LHCN-M2 (cell line): ENCODE measurements around the gene ZNF469. TPM values are rescaled to one million over a fixed set of nuclear protein-coding genes. Genes with fewer than 3 reads are reported as not detected.

Experiments
- DNase-seq: peaks from one replicate; pipeline ENCODE4 v3.0.0-alpha.2; 2012; ENCODE audit warnings: low read depth
- total RNA-seq: library from RNA; depleted of rRNA; stranded (reverse); fragments of >200 nt; gene quantifications from 2 replicates; pipeline ENCODE4 v1.2.3, GENCODE V29; 2014

The ZNF469 gene
- total RNA-seq, 1 experiment from 2014 or later, result 0.46 TPM

DNA sequence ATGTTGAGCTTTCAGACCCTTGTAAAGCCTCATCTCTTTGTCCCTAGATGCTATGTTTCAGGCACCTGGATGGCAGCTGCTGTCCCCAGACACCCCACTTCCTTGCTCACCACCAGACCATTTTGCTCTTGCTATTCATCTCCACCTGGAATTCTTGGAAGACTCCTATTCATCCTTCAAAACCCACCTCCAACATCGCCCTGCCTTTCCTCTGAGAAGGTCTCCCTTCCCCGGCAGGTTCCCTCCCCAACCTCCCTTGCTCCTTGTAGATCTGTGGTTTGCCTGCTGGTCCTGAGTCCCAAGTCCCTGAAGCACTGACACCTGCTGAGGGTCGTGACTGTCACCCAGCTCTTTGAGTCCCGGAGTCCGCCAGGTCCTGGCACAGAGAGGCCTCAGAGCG lies 9.9 kb downstream of the ZNF469 start:
- DNase-seq, result no peak

- DNase-seq, result peak; percentile 66
Measured at GRCh38 chr16:88393034-88393433, 10.3 kb downstream of the ZNF469 start.

DNA sequence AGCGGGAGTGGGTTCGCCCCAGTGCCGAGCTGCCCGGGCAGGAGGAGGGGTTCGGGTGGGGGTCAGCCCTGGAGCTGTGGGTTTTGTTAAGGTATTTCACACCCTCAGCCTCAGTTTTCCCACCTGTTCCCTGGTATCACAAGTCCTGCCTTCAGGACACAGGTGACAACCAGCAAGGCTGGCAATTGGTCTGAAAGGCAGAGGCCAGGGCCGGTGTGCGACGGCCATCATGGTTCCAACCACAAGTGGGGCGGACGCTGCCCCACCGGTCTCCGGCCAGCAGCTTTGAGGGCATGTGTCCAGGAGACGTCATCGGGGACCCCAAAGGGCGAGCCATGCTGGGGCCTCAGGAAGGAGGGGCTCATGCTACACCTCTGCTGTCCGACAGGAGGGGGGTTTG lies 10.8 kb downstream of the ZNF469 start:
- no peak for DNase-seq

DNA sequence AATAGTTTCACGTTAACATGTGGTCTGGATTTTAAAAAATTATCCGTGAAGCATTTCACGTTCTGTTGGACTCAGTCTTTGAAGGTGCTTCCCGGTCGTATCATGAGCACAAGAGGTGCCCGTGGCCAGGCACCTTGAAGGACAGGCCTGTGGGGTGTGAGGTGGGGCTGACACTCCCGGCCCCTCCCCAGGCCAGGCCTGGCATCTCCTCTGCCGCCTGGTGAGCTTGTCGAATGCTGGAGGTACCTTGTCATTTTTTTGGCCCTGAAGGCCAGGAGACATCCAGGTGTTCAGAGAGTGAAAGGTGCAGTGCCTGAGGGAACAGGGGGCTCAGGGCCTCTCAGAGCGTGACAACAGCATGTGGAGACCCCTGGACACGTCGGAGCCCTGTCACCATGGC lies 11.7 kb downstream of the ZNF469 start:
- DNase-seq, result no peak

DNA sequence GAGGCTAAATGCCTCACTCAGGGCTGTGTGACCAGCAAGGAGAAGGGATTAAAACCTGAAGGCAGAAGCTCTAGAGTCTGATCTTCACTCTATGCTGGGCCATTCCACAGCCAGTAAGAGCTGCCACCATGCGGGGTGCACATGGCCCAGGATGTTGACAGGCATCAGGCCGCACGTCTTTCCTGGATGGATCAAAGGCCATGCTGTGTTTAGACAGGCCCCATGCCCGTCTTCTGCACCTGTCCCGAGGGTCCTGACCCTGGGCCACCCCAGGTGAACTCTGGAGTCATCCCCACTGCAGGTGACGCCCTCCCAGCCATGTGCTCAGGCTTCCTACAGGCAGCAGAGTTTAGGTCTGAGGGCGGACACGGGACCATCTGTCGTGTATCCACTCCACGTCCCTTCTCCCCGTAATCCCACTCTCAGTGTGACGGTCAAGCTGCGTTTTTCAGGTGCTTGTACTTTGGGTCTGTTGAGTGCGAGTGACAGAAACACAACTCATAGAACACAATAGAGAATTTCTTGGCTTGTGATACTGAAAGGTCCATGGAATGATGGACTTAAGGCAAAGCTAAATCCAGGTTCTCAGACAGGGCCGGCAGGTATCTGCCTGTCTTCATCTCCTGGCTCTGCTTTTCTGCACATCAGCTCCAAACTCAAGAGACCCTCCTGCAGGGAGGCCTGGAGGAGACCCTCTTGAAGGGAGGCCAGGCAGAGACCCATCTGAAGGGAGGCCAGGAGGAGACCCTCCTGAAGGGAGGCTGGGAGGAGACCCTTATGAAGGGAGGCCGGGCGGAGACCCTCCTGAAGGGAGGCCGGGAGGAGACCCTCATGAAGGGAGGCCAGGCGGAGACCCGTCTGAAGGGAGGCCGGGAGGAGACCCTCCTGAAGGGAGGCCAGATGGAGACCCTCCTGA lies 13.2 kb downstream of the ZNF469 start:
- no peak for DNase-seq

DNA sequence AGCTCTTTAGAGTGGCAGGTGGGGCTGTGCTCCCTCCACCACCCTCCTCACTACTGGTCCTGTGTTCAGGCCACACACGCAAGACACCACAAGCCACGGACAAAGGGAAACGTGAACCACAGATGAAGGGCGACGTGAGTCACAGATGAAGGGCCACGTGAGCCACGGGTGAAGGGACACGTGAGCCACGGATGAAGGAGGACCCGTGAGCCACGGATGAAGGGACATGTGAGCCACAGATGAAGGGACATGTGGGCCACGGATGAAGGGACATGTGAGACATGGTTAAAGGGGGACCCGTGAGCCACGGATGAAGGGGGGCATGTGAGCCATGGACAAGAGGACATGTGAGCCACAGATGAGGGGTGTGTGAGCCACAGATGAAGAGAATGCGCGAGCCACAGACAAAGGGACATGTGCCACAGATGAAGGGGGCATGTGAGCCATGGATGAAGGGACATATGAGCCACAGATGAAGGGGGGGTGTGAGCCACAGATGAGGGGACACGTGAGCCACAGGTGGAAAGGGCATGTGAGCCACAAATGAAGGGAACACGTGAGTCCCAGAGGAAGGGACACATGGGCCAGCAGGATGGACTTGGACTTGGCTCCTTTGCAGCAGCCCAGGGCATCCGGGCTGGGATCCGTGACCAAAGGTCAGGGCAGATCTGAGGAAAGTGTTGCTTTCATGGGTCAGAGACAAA lies 15.6 kb downstream of the ZNF469 start:
- DNase-seq, result no peak

- DNase-seq, result no peak
Measured at GRCh38 chr16:88398874-88399178, 16.1 kb downstream of the ZNF469 start.

DNA sequence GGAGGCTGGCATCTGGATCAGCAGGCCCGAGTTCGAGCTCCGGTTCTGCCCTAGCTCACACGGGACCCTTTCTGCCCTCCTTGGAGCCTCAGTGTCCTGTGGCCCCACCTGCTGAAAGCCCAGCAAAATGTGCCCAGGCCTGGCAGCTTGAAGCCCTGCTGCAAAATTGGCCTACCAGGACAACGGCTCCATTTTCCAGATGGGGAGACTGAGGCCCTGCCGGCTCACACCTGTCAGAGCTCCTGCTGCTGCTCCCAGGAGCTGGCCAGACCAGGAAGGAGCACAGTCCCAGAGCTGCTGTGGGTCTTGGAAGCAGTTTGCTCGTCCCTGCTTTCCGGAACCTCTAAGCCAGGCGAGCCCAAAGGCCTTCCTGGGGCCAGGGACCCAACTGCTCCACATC lies 17.4 kb downstream of the ZNF469 start:
- no peak for DNase-seq

- DNase-seq, result no peak
Measured at GRCh38 chr16:88401604-88402246, 19.0 kb downstream of the ZNF469 start.

- DNase-seq, result no peak
Measured at GRCh38 chr16:88402551-88403240, 19.9 kb downstream of the ZNF469 start.

DNA sequence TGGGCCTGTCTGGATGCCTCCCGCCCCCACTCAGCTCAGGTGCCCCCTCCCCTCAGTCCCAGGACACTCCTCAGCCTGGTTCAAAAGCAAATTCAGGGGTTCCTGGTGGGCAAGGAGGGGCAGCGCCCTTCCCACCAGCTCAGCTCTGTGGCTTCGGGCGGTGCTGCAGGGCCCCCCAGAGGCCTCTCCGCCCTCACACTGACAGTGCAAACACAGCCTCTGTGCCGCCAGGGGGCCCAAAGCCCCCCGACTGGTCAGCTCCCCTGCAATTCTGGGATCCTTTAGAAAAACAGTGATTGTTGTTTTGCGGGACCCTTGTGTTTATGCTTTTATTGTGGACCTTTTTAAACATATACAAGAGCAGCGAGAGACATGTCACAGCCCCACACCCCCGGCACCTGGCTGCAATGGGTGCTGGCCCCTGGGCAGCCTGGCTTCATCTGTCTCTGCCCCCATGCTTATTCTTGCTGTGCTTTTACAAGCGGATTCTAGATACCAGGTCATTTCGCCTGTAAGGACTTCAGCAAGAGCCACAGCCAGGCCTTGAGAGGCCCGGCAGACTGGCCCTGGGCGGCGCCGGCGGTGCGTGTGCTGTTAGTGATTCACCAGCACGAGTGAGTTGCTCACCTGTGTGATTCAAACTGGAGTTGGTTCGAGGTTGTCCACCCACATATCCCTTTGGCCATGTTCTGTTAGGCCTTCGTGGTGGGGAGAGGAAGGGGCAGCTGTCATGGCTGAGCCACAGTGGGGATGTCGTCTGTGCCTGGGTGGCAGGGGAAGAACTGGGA lies 21.2 kb downstream of the ZNF469 start:
- DNase-seq, result no peak

DNA sequence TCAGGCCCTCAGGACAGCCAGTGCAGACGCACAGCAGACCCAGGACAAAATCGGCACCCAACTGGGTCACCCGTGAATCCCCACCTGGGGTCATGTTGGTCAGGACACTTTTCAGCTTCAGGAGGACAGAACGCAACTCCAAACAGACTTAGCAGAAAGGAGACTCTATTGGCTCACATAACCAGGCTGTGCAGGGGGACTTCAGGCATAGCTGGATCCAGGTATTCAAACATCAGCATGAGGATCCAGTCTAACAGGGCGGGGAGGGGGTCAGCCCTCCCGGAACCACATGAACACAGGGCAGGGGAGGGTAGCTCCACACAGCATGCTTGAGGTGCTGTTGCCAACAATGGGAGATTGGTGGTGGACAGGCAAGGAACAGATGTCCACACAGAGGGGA lies 22.0 kb downstream of the ZNF469 start:
- DNase-seq, result no peak

DNA sequence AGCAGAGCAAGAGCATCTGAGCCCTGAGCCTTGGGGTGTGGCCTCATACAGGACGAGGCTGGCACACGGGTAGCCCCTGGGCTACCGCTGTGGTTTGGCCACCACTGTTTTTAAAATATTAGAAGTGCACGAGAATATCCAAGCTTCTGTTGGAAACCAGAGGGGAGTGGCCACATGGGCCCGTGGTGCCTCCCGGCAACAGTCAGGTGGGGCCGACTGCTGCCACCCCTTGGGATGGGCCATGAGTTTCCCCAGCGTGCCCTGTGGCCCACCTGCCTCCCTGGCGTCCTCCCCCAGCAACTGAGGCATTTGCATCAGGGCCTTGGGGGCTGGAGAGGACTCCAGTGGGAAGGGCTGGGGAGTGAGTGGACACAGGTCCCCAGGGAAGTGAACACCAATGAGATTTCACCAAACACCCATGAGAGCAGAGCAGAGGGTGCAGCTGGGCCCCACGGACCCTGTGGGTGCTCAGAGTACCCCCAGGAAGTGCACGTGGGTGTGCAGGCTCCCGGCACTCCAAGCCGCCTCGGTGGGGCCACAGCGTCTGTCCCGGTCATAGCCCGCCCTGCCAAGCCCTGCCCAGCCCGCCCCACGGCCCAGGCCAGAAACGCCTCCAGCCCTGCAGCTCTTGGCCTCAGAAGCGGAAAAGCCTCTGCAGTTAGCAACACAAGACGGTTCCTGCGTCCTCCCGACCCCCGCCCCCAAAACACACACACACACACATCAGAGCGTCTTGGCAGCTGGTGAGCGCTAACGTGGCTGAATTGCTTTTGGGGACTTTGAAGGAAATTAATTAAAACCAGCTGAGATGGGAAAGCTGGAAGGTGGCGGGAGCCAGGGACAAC lies 22.7 kb downstream of the ZNF469 start:
- DNase-seq, result no peak

GRCh38 chr16:88406096-88407041 lies 23.6 kb downstream of the ZNF469 start:
- no peak for DNase-seq

DNA sequence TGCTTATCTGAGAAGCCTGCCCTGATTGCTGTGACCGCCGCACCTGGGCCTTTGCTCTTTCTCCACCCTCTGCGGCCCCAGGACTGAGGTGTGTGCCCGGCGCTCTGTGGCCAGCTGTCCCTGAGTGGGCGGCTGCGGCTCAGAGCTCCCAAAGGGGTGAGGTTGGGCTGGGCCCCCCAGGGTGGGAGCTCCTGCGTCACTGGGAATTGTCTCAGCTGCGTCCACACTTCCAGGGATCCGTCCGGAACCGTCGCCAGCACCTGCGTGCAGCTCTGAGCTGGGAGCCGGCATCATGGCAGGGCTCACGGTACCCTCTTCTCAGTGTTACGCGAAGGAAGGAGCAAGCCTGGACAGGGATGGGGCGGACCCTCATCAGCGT lies 24.3 kb downstream of the ZNF469 start:
- no peak for DNase-seq

GRCh38 chr16:88407807-88408206 lies 25.0 kb downstream of the ZNF469 start:
- DNase-seq, result no peak

GRCh38 chr16:88408561-88409142 lies 25.9 kb downstream of the ZNF469 start:
- no peak for DNase-seq

DNA sequence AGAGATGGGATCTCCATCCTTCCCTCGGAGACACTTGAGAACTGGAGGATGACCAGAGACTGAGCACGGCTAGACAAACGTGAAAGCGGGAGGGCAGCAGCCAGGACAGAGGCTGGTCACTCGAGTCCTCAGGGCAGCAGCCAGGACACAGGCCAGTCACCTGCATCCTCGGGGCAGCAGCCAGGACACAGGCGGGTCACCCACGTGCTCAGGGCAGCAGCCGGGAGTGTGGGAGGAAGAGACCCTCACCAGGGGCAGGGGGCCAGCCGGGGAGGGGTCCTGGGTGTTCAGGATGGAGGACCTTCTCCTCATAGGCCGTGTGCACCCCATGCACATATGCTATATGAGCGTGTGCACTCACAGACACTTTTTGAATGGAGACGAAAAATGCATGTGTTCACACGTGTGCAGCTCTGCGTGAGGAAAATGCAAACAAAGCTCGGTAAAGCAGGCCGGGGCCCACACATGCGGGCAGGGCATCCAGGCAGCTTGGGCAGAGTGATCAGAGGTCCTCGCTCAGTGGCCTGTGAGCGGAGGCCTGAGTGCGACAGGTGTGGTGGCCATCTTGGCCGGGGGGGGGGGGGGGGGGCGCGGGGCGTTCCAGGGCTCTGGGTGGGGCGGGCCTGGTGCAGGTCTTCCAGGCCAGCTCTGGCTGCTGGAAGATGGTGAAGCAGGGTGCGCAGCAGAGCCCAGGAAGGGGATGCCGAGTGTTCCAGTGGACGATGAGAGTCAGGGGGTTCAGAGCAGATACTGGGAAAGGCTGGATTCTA lies 26.7 kb downstream of the ZNF469 start:
- DNase-seq, result no peak
